ENCODE results near the gene SLC47A1. TPM values are rescaled to one million over a fixed set of nuclear protein-coding genes. Genes with fewer than 3 reads are reported as not detected.

SLC47A1 gene
- total and polyA plus RNA-seq, 7 donors: 13.0 to 57.3 (median 29.1) TPM

DNA sequence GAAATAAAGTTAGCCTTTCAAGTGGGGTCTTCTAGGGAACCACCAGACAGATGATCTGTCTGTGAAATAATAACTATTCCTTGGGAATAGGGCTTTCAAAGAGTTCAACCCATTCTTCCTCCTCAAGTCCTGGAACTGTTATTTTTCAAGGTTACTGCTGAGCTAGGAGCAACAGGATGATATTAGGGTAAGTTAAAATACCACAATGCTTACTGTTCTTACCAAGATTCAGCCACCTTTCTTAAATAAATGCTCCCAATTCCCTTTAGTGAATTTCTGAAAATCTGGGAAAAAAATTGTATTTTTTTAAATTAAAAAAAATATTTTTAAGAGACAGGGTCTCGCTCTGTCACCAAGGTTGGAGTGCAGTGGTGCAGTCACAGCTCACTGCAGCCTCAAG, 88.0 kb downstream of the SLC47A1 start:
- DNase-seq: no peak
- WGBS, 3 donors: 100% methylated on average over 1 of the region's 1 CpG
- ATAC-seq: no peak
- TF ChIP-seq, protein P1, sequence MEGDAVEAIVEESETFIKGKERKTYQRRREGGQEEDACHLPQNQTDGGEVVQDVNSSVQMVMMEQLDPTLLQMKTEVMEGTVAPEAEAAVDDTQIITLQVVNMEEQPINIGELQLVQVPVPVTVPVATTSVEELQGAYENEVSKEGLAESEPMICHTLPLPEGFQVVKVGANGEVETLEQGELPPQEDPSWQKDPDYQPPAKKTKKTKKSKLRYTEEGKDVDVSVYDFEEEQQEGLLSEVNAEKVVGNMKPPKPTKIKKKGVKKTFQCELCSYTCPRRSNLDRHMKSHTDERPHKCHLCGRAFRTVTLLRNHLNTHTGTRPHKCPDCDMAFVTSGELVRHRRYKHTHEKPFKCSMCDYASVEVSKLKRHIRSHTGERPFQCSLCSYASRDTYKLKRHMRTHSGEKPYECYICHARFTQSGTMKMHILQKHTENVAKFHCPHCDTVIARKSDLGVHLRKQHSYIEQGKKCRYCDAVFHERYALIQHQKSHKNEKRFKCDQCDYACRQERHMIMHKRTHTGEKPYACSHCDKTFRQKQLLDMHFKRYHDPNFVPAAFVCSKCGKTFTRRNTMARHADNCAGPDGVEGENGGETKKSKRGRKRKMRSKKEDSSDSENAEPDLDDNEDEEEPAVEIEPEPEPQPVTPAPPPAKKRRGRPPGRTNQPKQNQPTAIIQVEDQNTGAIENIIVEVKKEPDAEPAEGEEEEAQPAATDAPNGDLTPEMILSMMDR (IDR thresholded peaks at IDR 0.05): no peak
- Histone ChIP-seq H3K27me3 (ENCODE audit: insufficient read depth in 3 of 3, low read length in 2 of 3) (peaks cover 0 to 2% (median 0%) of the 10 kb centered on the region in 3 donors), H3K27ac (no peak overlapping the region), H3K4me3 (no peak overlapping the region), H3K4me1 (no peaks in the 10 kb centered on the region), H3K9me3 (peaks cover 41% of the 10 kb centered on the region), H3K36me3 (ENCODE audit: insufficient read depth in 1 of 2, low read depth in 1 of 2) (no peaks in the 10 kb centered on the region)
- intact Hi-C loops (cut with DNase I): no loop called here

DNA sequence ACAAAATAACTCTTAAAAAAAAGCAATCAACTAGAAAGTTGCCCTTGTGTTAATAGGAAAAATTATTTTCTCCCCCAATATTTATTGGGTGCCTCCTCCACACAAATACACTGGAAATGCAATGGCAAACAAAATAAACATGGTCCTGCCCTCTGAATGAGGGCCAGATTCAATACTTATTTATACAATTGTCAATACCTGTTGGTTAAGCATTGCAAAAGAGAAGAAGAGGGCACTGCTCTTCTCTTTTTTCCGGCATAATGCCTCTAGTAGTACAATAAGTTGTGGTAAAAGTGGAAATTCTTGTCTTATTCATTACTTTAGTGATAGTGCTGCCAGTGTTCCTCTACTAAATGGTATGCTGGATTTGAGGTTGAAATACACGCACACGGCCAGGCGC, 92.4 kb downstream of the SLC47A1 start:
- TF ChIP-seq, protein P1 (IDR thresholded peaks at IDR 0.05): no peak
- ATAC-seq (no peak), DNase-seq (no peak)
- H3K9me3 ChIP-seq: peaks cover 9% of the 10 kb centered on the region
- H3K36me3 ChIP-seq (ENCODE audit: insufficient read depth in 1 of 2, low read depth in 1 of 2): no peaks in the 10 kb centered on the region
- intact Hi-C loops (cut with DNase I): no loop called here
- 97 to 98% (median 97%) methylated on average over 4 of the region's 4 CpGs for WGBS, 3 donors
- no peak overlapping the region for H3K4me3 ChIP-seq
- H3K27ac ChIP-seq: no peak overlapping the region
- no peaks in the 10 kb centered on the region for H3K27me3 ChIP-seq (ENCODE audit: insufficient read depth in 3 of 3, low read length in 2 of 3)
- no peaks in the 10 kb centered on the region for H3K4me1 ChIP-seq

Other genes with a start within 250 kb of the SLC47A1 start
- gene B9D1, start 171.1 kb upstream of the SLC47A1 start, total RNA-seq: 1 to 10 TPM; 4.7 to 8.7 (median 6.4) TPM
- gene B9D1, start 171.1 kb upstream of the SLC47A1 start, polyA plus RNA-seq: 1 to 10 TPM; 7.0 to 9.2 (median 7.3) TPM
- 1 to 10 TPM; 6.7 to 9.8 (median 7.6) TPM for gene MAPK7, start 155.4 kb upstream of the SLC47A1 start, total RNA-seq
- gene MAPK7, start 155.4 kb upstream of the SLC47A1 start, polyA plus RNA-seq: 10 to 100 TPM in 1 of 3 donors, 1 to 10 TPM in 2; 6.1 to 12.6 (median 6.9) TPM
- 10 to 100 TPM in 2 of 4 donors, 1 to 10 TPM in 2; 8.7 to 44.5 (median 15.1) TPM for gene MFAP4, start 146.7 kb upstream of the SLC47A1 start, total RNA-seq
- gene MFAP4, start 146.7 kb upstream of the SLC47A1 start, polyA plus RNA-seq: 1 to 10 TPM; 5.8 to 8.9 (median 6.7) TPM
- gene RNF112, start 122.6 kb upstream of the SLC47A1 start, total RNA-seq: 1 to 10 TPM in 2 of 4 donors, under 1 TPM in 2; 0.49 to 1.3 (median 0.85) TPM
- gene RNF112, start 122.6 kb upstream of the SLC47A1 start, polyA plus RNA-seq: 1 to 10 TPM in 2 of 3 donors, under 1 TPM in 1; 0.25 to 1.5 (median 1.3) TPM
- 100 to 1,000 TPM in 1 of 4 donors, 10 to 100 TPM in 3; 57.6 to 229 (median 86.2) TPM for gene ALDH3A2, start 114.9 kb downstream of the SLC47A1 start, total RNA-seq
- 10 to 100 TPM; 32.9 to 78.1 (median 68.6) TPM for gene ALDH3A2, start 114.9 kb downstream of the SLC47A1 start, polyA plus RNA-seq
- 1 to 10 TPM in 1 of 4 donors, not detected in 3; 1.1 TPM for gene SLC47A2, start 182.7 kb downstream of the SLC47A1 start, total RNA-seq
- gene SLC47A2, start 182.7 kb downstream of the SLC47A1 start, polyA plus RNA-seq: under 1 TPM; 0.01 to 0.08 (median 0.03) TPM
- gene ALDH3A1, start 214.4 kb downstream of the SLC47A1 start, total RNA-seq: 1 to 10 TPM in 1 of 4 donors, under 1 TPM in 2, not detected in 1; 0.17 to 6.5 (median 0.24) TPM
- gene ALDH3A1, start 214.4 kb downstream of the SLC47A1 start, polyA plus RNA-seq: under 1 TPM; 0.05 to 0.20 (median 0.12) TPM